ENCODE data around the gene CCR5AS.
A peak's percentile ranks its signal among the peaks of the same experiment; 100 is the strongest.

The CCR5AS gene

DNA sequence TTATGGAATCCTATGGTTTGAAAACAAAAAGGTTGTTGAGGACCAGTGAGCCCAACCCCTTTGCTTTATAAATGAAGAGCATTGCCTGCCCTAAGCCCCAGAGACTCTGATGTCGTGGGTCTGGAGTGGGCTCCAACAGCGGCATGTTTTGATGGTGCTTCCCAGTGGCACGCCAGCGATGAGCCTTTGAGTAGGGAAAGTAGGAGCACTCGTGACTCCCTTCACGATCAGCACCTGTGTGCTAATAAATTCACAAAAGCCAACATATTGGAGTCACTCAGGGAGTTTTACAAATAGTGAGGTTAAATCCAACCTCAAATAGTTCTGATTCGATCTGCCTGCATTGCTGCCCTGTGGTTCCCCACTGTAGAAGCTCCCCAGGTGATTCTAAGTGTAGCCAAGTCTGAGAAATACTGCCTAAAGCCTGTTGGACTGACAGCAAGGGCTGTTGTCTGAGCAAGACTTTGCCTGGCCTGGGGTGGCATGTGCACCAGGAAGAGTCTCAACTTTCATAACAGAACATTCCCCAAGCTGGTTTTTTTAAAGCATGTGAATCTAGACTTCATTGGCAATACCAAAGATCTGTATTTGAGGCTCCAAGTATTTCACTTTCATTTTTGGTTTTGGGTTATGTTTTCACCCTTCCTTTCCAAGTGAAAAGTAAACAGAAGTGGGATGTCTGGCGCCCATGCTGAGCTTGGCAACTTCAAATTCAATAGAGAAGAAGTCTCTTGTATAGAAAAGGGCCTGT is 26.2 kb downstream of the CCR5AS start:
- no peak for DNase-seq (ENCODE audit: low spot score)

DNA sequence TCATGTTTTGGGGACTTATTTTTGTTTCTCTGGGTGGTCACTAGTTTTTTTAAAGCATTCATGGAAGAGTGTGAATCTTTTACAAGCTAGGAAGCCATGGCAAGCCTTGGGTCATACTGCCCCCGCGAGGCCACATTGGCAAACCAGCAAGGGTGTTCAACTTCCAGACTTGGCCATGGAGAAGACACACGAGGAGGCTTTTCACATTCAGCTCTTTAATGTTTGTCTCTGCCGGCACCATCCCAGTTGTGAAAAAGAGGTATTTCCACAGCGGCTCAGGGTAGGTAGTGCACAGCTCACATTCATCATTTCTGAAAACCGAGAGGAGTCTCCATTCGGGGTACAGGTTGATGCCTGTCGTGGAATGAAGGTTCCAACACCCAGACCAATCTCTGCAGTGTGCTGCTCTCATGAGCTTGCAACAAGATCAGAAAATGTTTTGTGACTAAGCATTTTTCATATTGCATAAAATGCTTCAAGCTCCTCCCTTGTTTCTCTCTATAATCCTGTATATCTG is 28.4 kb downstream of the CCR5AS start:
- peak; percentile 56 for DNase-seq (ENCODE audit: low spot score)

DNA sequence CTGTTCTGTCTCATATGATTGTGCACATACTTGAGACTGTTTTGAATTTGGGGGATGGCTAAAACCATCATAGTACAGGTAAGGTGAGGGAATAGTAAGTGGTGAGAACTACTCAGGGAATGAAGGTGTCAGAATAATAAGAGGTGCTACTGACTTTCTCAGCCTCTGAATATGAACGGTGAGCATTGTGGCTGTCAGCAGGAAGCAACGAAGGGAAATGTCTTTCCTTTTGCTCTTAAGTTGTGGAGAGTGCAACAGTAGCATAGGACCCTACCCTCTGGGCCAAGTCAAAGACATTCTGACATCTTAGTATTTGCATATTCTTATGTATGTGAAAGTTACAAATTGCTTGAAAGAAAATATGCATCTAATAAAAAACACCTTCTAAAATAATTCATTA is 31.1 kb downstream of the CCR5AS start:
- DNase-seq (ENCODE audit: low spot score), result no peak

DNA sequence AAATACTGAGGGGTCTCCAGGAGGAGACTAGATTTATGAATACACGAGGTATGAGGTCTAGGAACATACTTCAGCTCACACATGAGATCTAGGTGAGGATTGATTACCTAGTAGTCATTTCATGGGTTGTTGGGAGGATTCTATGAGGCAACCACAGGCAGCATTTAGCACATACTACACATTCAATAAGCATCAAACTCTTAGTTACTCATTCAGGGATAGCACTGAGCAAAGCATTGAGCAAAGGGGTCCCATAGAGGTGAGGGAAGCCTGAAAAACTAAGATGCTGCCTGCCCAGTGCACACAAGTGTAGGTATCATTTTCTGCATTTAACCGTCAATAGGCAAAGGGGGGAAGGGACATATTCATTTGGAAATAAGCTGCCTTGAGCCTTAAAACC is 31.6 kb downstream of the CCR5AS start:
- DNase-seq (ENCODE audit: low spot score), result no peak

DNA sequence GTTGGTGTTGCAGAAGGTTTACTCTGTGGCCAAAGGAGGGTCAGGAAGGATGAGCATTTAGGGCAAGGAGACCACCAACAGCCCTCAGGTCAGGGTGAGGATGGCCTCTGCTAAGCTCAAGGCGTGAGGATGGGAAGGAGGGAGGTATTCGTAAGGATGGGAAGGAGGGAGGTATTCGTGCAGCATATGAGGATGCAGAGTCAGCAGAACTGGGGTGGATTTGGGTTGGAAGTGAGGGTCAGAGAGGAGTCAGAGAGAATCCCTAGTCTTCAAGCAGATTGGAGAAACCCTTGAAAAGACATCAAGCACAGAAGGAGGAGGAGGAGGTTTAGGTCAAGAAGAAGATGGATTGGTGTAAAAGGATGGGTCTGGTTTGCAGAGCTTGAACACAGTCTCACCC is 32.1 kb downstream of the CCR5AS start:
- no peak for DNase-seq (ENCODE audit: low spot score)

DNA sequence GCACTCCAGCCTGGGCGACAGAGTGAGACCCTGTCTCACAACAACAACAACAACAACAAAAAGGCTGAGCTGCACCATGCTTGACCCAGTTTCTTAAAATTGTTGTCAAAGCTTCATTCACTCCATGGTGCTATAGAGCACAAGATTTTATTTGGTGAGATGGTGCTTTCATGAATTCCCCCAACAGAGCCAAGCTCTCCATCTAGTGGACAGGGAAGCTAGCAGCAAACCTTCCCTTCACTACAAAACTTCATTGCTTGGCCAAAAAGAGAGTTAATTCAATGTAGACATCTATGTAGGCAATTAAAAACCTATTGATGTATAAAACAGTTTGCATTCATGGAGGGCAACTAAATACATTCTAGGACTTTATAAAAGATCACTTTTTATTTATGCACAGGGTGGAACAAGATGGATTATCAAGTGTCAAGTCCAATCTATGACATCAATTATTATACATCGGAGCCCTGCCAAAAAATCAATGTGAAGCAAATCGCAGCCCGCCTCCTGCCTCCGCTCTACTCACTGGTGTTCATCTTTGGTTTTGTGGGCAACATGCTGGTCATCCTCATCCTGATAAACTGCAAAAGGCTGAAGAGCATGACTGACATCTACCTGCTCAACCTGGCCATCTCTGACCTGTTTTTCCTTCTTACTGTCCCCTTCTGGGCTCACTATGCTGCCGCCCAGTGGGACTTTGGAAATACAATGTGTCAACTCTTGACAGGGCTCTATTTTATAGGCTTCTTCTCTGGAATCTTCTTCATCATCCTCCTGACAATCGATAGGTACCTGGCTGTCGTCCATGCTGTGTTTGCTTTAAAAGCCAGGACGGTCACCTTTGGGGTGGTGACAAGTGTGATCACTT is 34.1 kb downstream of the CCR5AS start:
- DNase-seq (ENCODE audit: low spot score), result peak; percentile 15

DNA sequence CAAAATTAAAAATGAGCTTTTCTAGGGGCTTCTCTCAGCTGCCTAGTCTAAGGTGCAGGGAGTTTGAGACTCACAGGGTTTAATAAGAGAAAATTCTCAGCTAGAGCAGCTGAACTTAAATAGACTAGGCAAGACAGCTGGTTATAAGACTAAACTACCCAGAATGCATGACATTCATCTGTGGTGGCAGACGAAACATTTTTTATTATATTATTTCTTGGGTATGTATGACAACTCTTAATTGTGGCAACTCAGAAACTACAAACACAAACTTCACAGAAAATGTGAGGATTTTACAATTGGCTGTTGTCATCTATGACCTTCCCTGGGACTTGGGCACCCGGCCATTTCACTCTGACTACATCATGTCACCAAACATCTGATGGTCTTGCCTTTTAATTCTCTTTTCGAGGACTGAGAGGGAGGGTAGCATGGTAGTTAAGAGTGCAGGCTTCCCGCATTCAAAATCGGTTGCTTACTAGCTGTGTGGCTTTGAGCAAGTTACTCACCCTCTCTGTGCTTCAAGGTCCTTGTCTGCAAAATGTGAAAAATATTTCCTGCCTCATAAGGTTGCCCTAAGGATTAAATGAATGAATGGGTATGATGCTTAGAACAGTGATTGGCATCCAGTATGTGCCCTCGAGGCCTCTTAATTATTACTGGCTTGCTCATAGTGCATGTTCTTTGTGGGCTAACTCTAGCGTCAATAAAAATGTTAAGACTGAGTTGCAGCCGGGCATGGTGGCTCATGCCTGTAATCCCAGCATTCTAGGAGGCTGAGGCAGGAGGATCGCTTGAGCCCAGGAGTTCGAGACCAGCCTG is 35.1 kb downstream of the CCR5AS start:
- DNase-seq (ENCODE audit: low spot score), result no peak

DNA sequence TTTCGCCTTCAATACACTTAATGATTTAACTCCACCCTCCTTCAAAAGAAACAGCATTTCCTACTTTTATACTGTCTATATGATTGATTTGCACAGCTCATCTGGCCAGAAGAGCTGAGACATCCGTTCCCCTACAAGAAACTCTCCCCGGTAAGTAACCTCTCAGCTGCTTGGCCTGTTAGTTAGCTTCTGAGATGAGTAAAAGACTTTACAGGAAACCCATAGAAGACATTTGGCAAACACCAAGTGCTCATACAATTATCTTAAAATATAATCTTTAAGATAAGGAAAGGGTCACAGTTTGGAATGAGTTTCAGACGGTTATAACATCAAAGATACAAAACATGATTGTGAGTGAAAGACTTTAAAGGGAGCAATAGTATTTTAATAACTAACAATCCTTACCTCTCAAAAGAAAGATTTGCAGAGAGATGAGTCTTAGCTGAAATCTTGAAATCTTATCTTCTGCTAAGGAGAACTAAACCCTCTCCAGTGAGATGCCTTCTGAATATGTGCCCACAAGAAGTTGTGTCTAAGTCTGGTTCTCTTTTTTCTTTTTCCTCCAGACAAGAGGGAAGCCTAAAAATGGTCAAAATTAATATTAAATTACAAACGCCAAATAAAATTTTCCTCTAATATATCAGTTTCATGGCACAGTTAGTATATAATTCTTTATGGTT is 35.9 kb downstream of the CCR5AS start, which contains the start of gene CCR5:
CCR5 (plus strand) TSS at position 108 of the 680 bp plus-strand sequence. CDS start 1,957 bp downstream, outside the sequence.
- DNase-seq (ENCODE audit: low spot score), result no peak

DNA sequence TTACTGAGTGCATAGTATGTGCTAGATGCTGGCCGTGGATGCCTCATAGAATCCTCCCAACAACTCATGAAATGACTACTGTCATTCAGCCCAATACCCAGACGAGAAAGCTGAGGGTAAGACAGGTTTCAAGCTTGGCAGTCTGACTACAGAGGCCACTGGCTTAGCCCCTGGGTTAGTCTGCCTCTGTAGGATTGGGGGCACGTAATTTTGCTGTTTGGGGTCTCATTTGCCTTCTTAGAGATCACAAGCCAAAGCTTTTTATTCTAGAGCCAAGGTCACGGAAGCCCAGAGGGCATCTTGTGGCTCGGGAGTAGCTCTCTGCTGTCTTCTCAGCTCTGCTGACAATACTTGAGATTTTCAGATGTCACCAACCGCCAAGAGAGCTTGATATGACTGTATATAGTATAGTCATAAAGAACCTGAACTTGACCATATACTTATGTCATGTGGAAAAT is 37.2 kb downstream of the CCR5AS start:
- DNase-seq (ENCODE audit: low spot score), result no peak

DNA sequence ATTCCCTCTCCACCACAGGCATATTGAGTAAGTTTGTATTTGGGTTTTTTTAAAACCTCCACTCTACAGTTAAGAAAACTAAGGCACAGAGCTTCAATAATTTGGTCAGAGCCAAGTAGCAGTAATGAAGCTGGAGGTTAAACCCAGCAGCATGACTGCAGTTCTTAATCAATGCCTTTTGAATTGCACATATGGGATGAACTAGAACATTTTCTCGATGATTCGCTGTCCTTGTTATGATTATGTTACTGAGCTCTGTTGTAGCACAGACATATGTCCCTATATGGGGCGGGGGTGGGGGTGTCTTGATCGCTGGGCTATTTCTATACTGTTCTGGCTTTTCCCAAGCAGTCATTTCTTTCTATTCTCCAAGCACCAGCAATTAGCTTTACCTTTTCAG is 37.7 kb downstream of the CCR5AS start:
- DNase-seq (ENCODE audit: low spot score), result no peak

DNA sequence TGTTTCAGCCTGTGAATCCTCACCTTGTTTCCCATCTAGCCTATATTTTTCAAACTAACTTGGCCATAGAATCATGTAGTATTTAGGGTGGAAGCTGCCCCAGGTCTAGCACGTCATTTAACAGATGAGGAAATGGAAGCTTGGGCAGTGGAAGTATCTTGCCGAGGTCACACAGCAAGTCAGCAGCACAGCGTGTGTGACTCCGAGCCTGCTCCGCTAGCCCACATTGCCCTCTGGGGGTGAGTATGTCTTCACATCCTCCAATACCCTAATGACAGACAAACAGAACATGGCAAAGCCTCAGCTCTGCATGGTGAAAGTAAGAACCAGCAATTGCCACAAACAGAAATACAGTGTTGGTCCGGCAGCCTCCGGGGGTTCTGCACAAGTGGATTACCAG is 38.3 kb downstream of the CCR5AS start:
- no peak for DNase-seq (ENCODE audit: low spot score)

DNA sequence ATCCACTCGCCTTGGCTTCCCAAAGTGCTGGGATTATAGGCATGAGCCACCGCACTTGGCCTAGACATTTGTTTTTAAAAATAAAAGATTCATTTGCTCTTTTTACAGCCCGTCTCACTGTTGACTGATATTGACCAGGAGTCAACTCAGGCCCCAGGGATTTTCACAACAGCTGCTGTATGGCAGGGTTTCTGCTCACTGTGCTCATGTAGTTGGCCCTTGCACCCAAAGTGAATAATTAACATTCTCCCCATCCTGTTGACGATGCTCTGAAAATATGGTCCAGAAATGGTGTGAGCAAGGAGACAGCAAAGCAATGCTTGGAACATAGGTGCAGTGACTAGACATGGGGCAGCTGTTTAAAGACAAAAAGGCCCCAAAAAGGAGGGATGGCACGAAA is 39.1 kb downstream of the CCR5AS start:
- DNase-seq (ENCODE audit: low spot score), result no peak

DNA sequence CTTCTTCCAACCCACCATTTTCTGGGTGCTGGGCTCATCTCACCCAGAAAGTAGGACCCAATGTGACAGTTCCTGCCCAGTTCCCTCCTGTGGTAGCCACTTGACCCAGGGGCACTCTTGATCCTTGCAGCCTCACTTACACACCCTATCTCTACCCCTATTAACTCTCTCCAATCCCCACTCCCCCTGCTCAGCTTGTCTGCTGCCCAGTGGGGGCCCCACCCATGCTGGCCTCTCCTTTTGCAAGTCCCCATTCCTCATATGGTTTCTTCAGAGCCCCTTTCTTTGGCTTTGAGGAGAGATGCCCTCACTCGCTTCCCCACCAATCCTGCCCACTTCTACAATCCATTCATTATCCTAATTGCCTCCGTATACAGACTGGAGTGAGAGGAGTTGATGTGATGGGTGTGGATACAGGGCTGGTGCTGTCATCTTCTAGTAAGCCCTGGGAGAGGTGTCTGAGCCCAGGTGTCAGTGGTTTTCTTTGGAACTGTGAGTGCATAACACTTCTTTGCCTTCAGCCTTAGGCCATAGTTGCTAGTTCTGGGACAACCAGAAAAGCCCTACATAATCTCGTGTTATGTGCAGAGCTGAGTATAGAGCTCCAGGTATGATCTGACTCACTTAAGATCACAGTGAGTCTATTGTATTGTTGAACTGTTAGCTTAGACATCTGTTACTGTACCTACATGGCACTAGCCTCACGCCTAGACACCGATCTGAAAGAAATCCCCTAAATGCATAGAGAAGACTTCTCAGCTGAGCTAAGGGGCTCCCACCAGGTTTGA is 40.9 kb downstream of the CCR5AS start:
- DNase-seq (ENCODE audit: low spot score), result no peak

DNA sequence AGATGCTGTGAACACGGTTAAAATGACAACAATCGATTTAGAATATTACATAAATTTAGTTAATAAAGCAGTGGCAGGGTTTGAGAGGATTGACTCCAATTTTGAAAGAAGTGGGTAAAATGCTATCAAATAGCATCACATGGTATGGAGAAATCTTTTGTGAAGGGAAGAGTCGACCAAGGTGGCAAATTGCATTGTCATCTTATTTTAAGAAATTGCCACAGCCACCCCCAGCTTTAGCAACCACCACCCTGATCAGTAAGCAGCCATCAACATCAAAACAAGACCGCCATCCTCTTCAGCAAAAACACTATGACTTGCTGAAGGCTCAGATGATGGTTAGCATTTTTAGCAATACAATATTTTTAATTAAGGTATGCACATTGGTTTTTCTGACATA is 41.8 kb downstream of the CCR5AS start:
- DNase-seq (ENCODE audit: low spot score), result no peak

DNA sequence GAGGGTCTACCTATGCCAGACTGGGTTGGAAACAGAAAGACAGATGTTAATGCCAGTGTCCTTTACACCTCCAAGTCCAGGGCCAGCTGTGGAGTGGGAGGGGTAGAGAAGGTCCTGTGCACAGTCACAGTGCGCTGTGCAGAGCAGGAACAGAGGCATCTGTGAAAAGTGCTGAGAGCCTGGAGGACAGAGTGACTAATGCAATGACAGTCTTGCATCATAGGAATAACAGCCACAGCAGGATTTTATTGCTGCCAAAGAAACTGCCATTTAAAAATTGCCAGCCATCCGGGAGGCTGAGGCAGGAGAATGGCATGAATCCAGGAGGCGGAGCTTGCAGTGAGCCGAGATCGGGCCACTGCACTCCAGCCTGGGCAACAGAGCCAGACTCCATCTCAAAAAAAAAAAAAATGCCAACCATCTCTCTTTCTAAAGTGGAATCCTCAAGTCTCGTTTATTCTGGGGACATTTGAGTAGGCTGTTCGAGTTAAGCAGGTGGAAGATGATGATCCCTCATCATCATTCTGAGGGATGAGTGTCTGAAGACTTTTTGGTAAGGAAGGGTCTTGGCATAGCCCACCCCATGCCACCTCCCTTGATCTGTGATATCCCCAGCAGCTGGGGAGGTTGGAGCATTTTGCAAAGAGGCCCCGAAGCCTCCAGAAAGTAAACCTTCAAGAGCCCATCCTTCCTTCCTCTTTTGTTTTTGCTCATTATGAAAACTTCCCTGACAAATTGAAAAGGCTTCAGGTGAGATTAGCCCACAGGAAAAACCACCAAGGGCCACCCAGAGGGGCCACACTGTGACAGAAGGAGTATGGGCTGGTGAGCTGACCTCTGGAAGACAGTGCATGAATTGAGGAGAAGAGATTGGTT is 45.2 kb downstream of the CCR5AS start:
- no peak for DNase-seq (ENCODE audit: low spot score)

DNA sequence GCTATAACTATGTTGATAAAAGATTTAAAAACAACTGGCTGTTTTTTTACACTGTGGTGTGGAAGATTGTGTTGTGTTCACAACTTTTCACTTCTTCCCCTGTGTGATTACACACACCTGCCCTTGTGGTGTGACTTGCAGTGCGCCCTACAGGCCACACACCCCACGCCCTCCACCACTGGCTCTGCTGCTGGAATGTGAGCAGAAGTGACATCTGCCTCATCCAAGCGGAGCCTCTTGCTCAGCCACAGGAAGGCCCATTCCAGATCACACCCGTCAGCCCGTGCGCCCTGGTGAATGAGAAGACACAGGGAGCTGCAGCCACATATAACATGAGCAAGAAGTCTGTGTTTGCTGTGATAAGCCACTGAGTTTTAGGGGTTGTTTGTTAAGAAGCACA is 46.0 kb downstream of the CCR5AS start:
- DNase-seq (ENCODE audit: low spot score), result no peak

DNA sequence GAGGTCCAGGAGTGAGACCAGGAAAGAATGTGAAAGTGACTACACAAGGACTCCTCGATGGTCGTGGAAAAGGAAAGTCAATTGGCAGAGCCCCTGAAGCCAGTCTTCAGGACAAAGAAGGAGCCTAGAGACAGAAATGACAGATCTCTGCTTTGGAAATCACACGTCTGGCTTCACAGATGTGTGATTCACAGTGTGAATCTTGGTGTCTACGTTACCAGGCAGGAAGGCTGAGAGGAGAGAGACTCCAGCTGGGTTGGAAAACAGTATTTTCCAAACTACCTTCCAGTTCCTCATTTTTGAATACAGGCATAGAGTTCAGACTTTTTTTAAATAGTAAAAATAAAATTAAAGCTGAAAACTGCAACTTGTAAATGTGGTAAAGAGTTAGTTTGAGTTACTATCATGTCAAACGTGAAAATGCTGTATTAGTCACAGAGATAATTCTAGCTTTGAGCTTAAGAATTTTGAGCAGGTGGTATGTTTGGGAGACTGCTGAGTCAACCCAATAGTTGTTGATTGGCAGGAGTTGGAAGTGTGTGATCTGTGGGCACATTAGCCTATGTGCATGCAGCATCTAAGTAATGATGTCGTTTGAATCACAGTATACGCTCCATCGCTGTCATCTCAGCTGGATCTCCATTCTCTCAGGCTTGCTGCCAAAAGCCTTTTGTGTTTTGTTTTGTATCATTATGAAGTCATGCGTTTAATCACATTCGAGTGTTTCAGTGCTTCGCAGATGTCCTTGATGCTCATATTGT is 47.0 kb downstream of the CCR5AS start:
- no peak for DNase-seq (ENCODE audit: low spot score)

DNA sequence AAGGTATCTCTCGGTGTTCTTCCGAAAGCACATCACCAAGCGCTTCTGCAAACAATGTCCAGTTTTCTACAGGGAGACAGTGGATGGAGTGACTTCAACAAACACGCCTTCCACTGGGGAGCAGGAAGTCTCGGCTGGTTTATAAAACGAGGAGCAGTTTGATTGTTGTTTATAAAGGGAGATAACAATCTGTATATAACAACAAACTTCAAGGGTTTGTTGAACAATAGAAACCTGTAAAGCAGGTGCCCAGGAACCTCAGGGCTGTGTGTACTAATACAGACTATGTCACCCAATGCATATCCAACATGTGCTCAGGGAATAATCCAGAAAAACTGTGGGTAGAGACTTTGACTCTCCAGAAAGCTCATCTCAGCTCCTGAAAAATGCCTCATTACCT is 48.4 kb downstream of the CCR5AS start:
- DNase-seq (ENCODE audit: low spot score), result no peak

DNA sequence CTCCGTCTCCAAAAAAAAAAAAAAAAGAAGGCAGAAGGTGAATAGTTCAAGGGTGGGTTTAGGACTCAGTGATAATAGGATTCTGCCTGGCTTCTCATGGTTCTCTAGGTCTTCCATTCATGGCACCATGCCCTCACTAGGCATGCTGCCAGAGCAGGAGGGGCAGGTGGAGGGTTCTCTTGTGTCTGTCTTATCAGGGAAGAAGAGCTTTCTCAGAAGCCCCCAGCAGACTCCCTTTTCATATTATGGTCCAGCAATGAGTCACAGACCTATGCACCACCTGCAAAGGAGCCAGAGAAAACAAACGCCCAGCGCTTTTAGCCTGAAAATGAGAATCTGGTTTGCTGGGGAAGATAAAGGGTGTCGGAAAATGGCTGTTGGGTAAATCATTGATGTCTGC is 50.0 kb downstream of the CCR5AS start:
- DNase-seq (ENCODE audit: low spot score), result no peak

Data from NAMALWA (cell line).